ENCODE data around the gene STAT1. TPM values are rescaled to one million over a fixed set of nuclear protein-coding genes. Genes with fewer than 3 reads are reported as not detected.

Gene STAT1
- total and polyA plus RNA-seq, 10 of the 15 experiments (the other 5 are each of a cell fraction or from before 2014, with no cell fraction given), result 81.8 to 398 (median 307) TPM

DNA sequence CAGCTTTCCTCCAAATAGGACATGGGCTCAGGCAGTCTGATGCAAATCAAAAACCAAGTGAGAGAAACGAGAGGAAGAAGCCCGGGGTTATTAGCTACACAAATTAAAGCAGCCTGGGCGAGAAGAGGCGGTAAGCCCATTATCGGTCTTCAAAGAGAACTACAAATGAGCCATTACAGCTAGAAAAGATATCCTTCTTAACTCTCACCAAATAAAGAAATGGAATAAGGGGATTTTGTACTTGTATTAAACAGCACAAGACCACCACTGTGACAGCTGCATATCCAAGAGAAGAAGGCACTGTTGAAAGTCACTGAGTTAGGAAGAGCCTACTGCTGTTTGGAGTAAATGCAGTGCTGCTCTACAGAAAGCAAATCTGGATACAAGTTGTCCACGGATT is 32.6 kb downstream of the STAT1 start:
- TF ChIP-seq POLR2AphosphoS5 (IDR thresholded peaks at IDR 0.05; ENCODE audit: low read length), result peak; percentile 82
- TF ChIP-seq, protein P1, sequence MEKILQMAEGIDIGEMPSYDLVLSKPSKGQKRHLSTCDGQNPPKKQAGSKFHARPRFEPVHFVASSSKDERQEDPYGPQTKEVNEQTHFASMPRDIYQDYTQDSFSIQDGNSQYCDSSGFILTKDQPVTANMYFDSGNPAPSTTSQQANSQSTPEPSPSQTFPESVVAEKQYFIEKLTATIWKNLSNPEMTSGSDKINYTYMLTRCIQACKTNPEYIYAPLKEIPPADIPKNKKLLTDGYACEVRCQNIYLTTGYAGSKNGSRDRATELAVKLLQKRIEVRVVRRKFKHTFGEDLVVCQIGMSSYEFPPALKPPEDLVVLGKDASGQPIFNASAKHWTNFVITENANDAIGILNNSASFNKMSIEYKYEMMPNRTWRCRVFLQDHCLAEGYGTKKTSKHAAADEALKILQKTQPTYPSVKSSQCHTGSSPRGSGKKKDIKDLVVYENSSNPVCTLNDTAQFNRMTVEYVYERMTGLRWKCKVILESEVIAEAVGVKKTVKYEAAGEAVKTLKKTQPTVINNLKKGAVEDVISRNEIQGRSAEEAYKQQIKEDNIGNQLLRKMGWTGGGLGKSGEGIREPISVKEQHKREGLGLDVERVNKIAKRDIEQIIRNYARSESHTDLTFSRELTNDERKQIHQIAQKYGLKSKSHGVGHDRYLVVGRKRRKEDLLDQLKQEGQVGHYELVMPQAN (conservative IDR thresholded peaks at IDR 0.05), result no peak
- H3K27me3 ChIP-seq (replicated peaks in 1 of 2; ENCODE audit: control insufficient read depth in 2 of 2, insufficient read depth in 2 of 2, low read length in 1 of 2), result no peaks in the 10 kb centered on the region
- H3K36me3 ChIP-seq (ENCODE audit: control insufficient read depth in 2 of 2, insufficient read depth in 2 of 2, low read length in 1 of 2), result peaks cover 54 to 90% of the 10 kb centered on the region in 2 experiments
- ChIA-PET POLR2A (interaction anchor here (0.5 kb wide), 1 partner anchor 79 kb away, joined by 3 read pairs; no protein-coding TSS in a partner anchor), CTCF (interaction anchor here (0.6 to 1.9 kb wide), 3 partner anchors 13 to 1077 kb away, joined by 3 to 5 read pairs (median 4); no protein-coding TSS in a partner anchor), SMC1A (ENCODE audit: uncharacterized antibody, unreplicated experiment) (interaction anchor here (0.8 to 1.5 kb wide), 4 partner anchors 8 to 48 kb away, joined by 3 to 8 read pairs (median 4); no protein-coding TSS in a partner anchor), RAD21 (ENCODE audit: unreplicated experiment) (interaction anchor here (1.0 kb wide), 1 partner anchor 48 kb away, joined by 3 read pairs; no protein-coding TSS in a partner anchor)
- no peak overlapping the region for H3K9ac ChIP-seq (ENCODE audit: control insufficient read depth, insufficient read depth, low read length)
- DNase-seq (ENCODE audit: low read depth, low spot score) (no peak), ATAC-seq (no peak), FAIRE-seq (no peak)
- no TSS peak for BruUV-seq (replicated peaks)
- peaks cover 17% of the 10 kb centered on the region for H4K20me1 ChIP-seq (ENCODE audit: control insufficient read depth, insufficient read depth)
- H3K4me3 ChIP-seq, result no peak overlapping the region
- H2AFZ ChIP-seq (ENCODE audit: control insufficient read depth, low read depth, low read length), result no peak overlapping the region
- no peaks in the 10 kb centered on the region for H3K4me1 ChIP-seq (ENCODE audit: control insufficient read depth, insufficient read depth, low read length)
- no peaks in the 10 kb centered on the region for H3K9me3 ChIP-seq (replicated peaks; ENCODE audit: control insufficient read depth, insufficient read depth, low read length)
- no peak overlapping the region for H3K4me2 ChIP-seq (ENCODE audit: control insufficient read depth, insufficient read depth)
- H3K27ac ChIP-seq (ENCODE audit: control insufficient read depth, insufficient read depth), result no peak overlapping the region
- WGBS (ENCODE audit: insufficient coverage, insufficient replicate concordance, low lambda C conversion rate, missing lambda C conversion rate), result 93% methylated on average over 6 of the region's 6 CpGs
- intact Hi-C loops (cut with micrococcal nuclease; ENCODE audit: unreplicated experiment) (no loop called here), in situ Hi-C loops (cut with MboI) (no loop called here)
- H3K79me2 ChIP-seq (ENCODE audit: control insufficient read depth, insufficient read depth, low read length), result no peaks in the 10 kb centered on the region; the same call in 1 of the 2 replicates

DNA sequence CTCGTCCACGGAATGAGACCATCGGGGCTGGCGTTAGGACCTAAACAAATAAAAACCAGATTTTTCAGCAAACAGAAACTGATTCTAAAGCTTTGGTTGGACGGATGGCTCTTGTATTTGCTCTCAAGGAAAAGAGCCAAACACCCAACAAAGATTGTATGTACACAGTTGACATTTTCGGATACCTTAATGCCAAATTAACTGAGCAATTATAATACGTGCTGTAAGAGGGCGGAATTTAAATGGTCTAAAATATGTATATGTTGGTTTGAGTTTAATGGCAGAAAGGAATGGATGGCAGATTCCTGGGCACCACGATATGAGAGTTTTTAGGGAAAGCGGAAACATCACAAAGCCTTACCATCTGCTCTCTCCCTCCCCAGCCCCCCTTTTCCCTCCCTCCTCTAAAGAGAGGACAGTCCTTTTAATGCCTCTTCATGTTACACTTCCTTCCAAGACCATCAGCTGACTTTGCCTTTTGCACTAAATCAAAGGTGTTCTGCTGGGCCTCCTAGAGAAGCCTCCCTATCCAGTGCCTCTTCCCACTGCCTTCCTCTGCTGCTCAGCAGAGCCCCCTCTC is 33.3 kb downstream of the STAT1 start:
- FAIRE-seq, result no peak
- no peak overlapping the region for H3K9ac ChIP-seq (ENCODE audit: control insufficient read depth, insufficient read depth, low read length)
- WGBS (ENCODE audit: insufficient coverage, insufficient replicate concordance, low lambda C conversion rate, missing lambda C conversion rate), result 97% methylated on average over 10 of the region's 10 CpGs

More for the DNA sequence above, 33.3 kb downstream of the STAT1 start:
- ChIA-PET POLR2A (interaction anchor here (0.5 to 1.8 kb wide), 2 partner anchors 7 to 78 kb away, joined by 3 to 4 read pairs; no protein-coding TSS in a partner anchor), RAD21 (ENCODE audit: unreplicated experiment) (no interaction called here), CTCF (interaction anchor here (1.9 kb wide), 1 partner anchor 13 kb away, joined by 5 read pairs; no protein-coding TSS in a partner anchor), SMC1A (ENCODE audit: uncharacterized antibody, unreplicated experiment) (interaction anchor here (0.8 to 1.5 kb wide), 4 partner anchors 9 to 49 kb away, joined by 3 to 8 read pairs (median 4); no protein-coding TSS in a partner anchor)
- peaks cover 12% of the 10 kb centered on the region for H4K20me1 ChIP-seq (ENCODE audit: control insufficient read depth, insufficient read depth)
- H3K79me2 ChIP-seq (ENCODE audit: control insufficient read depth, insufficient read depth, low read length), result no peaks in the 10 kb centered on the region
- BruUV-seq (replicated peaks), result no TSS peak
- H3K4me3 ChIP-seq, result no peak overlapping the region
- H3K9me3 ChIP-seq (replicated peaks; ENCODE audit: control insufficient read depth, insufficient read depth, low read length), result no peaks in the 10 kb centered on the region
- H3K27me3 ChIP-seq (replicated peaks in 1 of 2; ENCODE audit: control insufficient read depth in 2 of 2, insufficient read depth in 2 of 2, low read length in 1 of 2), result no peaks in the 10 kb centered on the region
- intact Hi-C loops (cut with micrococcal nuclease; ENCODE audit: unreplicated experiment), result no loop called here
- ATAC-seq (no peak), DNase-seq (ENCODE audit: low read depth, low spot score) (no peak)
- no peak overlapping the region for H3K27ac ChIP-seq (ENCODE audit: control insufficient read depth, insufficient read depth)
- no peak overlapping the region for H3K4me2 ChIP-seq (ENCODE audit: control insufficient read depth, insufficient read depth)
- in situ Hi-C loops (cut with MboI), result no loop called here
- H2AFZ ChIP-seq (ENCODE audit: control insufficient read depth, low read depth, low read length), result no peak overlapping the region
- H3K36me3 ChIP-seq (ENCODE audit: control insufficient read depth in 2 of 2, insufficient read depth in 2 of 2, low read length in 1 of 2), result peaks cover 52 to 90% of the 10 kb centered on the region in 2 experiments
- H3K4me1 ChIP-seq (ENCODE audit: control insufficient read depth, insufficient read depth, low read length), result no peaks in the 10 kb centered on the region
- TF ChIP-seq POLR2AphosphoS5 (IDR thresholded peaks at IDR 0.05; ENCODE audit: low read length) (peak; percentile 45), TBL1XR1 (IDR thresholded peaks at IDR 0.05; ENCODE audit: low read depth, low read length) (no peak)

Measured in GM12878 (cell line).